ENCODE measurements around the gene PAK4.
"Not testable (repeated sequence)": the region's sequence is repeated elsewhere in the genome, so short reads cannot be mapped to it uniquely, and the experiment has no call there.

The PAK4 gene

DNA sequence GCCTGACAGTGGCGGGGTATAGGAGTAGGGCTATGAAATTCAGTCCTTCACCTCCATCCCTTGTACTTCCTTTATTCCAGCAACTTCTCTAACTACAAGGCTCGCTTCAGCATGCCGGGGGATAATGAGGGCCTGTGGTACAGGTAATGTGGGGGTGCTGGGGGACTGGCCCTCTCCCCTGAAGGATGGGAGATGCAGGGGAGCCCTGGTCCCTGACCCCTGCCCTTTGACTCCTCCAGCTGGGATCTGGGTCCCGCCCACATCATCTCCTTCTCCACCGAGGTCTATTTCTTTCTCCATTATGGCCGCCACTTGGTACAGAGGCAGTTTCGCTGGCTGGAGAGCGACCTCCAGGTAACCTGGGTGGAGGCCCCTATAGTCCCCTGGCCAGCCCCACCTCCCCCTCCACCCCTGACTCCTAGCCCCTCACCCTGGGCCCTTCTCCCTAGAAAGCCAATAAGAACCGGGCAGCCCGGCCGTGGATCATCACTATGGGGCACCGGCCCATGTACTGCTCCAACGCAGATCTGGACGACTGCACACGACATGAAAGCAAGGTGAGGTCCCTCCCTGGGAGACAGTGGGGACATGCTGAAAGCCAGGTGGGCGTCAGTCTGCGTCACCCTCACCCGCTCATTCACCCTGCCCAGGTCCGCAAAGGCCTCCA, 25.0 kb upstream of the PAK4 start:
- no peak for DNase-seq

DNA sequence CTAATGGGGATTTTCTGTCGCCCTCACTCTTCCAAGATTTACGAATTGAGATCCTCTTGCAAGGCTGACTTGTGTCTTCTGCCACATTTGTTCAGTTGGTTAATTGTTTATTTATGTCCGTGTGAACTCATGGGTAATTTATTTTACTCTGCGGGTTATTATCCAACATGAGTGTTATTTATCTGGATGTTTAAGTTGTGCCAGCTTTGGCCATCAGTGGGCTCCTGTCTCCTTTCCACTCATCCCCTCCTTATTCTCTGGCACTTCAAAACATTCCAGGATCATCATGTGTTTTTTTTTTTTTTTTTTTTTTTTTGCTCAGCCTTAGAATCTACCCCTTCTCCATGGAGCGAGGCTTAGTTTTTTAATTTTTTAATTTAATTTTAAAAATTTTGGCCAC, 22.4 kb upstream of the PAK4 start:
- no peak for DNase-seq

- no peak for DNase-seq
These were observed 21.4 kb upstream of the PAK4 start for GRCh38 chr19:39104186-39104596.

GRCh38 chr19:39106194-39106593, 19.4 kb upstream of the PAK4 start:
- no peak for DNase-seq

- DNase-seq = no peak
These were observed 15.9 kb upstream of the PAK4 start for GRCh38 chr19:39109641-39110040.

- DNase-seq = peak; percentile 40
These were observed 15.2 kb upstream of the PAK4 start for GRCh38 chr19:39110263-39110967.

DNA sequence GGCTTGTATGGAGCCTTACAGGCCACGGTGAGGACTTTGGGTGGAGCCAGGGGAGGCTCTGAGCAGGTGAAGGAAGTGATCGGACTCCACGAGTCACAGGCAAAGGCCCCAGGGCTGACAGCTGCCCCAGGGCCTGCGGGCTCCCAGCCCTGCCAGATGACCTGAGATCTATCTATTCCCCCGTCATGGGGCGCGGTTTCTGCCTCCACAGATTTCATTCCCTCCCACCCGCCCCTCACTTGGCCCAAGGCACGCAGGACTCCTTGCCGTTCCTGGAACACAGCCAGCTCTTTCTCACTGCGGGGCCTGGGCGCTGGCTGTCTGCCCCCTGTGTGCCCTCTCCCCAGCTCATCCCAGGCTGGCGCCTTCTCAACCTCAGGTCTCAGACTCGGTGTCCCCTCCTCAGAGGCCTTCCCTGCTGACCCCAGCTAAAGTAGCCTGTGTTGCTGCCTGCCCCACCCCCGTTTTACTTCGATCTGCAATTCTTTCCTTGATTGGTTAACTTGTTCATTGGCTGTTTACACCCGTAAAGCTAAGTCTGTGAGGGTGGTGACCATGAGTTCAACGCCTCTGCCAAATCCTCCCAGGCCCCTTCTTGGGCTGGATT, 13.9 kb upstream of the PAK4 start:
- DNase-seq = no peak

- DNase-seq = no peak
These were observed 13.2 kb upstream of the PAK4 start for GRCh38 chr19:39112338-39112890.

DNA sequence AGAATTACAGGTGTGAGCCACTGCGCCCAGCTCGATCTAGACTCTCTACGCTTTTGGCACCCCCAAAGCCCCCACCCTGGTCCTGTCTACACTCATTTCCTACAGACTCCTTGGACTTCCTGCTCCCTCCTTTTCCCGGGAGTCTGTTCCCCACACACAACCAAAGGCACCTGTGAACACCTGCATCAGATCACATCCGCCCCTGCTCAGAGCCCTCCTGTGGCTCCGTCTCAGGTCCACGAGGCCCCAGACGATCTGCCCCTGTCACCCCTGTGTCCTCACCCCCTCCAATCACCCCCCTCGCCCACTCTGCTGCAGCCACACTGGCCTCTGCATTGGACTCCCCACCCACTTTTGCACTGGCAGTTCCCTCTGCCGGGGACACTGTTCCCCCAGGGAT, 12.4 kb upstream of the PAK4 start:
- DNase-seq = no peak

GRCh38 chr19:39115105-39115847, 10.3 kb upstream of the PAK4 start:
- DNase-seq = no peak

DNA sequence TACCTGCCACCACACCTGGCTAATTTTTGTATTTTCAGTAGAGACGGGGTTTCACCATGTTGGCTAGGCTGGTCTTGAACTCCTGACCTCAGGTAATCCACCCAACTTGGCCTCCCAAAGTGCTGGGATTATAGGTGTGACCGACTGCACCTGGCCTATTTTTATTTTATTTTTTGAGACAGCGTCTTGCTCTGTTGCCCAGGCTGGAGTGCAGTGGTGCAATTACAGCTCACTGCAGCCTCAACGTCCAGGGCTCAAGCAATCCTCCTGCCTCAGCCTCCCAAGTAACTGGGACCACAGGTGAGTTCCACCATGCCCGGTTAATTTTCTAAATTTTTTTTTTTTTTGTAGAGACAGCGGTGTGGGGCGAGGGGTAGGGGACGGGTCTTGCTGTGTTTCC, 8.6 kb upstream of the PAK4 start:
- DNase-seq = not testable (repeated sequence)

DNA sequence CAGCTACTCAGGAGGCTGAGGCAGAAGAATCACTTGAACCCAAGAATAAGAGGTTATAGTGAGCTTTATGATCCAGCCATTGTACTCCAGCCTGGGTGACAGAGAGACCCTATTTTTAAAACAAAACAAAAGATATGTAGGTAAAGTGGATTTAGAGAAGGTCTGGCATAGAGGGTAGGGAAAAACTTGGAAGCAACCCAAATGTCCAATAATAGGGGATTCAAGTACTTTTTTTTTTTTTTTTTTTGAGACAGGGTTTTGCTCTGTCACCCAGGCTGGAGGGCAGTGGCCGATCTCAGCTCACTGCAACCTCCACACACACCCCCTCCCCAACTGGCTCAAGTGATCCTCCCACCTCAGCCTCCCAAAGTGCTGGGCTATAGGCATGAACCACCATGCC, 5.8 kb upstream of the PAK4 start:
- no peak for DNase-seq

DNA sequence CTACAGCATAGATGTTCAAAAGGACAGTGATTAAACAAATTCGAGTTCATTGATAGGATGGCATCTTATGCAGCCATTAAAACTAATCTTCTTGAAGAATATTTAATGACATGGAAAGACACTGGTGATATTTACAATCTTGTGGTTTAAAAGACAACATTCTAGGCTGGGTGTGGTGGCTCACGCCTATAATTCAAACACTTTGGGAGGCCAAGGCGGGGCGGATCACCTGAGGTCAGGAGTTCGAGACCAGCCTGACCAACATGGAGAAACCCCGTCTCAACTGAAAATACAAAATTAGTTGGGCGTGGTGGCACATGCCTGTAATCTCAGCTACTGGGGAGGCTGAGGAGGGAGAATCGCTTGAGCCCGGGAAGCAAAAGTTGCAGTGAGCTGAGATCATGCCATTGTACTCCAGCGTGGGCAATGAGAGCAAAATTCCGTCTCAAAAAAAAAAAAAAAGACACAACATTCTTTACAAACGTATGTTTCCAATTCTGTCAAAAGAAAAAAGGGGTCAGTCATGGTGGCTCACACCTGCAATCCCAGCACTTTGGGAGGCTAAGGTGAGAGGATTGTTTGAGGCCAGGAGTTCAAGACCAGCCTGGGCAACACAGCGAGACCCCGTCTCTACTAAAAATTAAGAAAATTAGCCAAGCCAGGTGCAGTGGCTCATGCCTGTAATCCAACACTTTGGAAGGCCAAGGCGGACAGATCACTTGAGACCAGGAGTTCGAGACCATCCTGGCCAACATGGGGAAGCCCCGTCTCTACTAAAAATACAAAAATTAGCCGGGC, 2.5 kb upstream of the PAK4 start:
- no peak for DNase-seq

DNA sequence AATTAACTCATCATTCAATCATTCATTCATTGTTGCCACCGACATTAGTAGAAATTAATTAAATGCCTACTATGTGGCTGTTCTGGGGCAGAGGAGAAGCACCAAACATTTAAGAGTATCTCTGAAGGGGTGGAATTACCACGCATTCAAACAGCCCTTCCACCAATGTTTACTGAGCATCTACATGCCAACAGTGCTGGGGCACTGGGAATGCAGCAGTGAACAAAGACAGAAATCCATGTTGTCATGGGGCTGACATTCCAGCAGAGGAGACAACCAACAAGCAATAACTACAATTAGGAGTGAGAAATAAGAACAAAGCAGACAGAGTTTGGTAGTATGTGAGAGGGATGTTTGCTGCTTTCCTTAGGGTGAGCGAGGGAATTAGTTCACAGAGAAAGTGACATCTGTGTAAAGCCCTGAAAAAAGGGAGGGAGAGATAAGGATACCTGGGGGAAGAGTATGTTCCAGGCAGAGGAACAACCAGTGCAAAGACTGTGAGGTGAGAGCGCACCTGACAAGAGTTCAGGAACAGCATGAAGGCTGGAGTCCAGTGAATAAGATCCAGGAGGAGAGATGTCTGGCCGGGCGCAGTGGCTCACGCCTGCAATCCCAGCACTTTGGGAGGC, 1.3 kb upstream of the PAK4 start:
- no peak for DNase-seq

DNA sequence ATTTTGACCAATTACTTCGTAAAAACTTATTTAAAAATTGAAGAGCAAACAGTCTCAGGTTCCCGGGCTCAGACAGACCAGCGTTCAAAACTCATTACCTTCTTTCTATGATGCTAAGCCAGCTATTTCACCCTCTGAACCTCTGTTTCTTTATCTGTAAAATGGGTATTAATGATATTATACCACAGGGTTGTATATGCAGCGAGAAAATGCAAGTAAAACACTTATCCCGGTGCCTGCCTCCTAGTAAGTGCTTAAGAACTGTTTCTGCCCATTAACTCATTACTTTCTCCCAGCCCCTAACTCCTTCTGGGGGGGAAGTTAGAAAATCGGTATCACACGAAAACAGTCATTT, 410 bp upstream of the PAK4 start:
- no peak for DNase-seq

GRCh38 chr19:39126312-39127187, 964 bp downstream of the PAK4 start:
- DNase-seq = peak; percentile 21

GRCh38 chr19:39127812-39128515, 2.4 kb downstream of the PAK4 start:
- no peak for DNase-seq

DNA sequence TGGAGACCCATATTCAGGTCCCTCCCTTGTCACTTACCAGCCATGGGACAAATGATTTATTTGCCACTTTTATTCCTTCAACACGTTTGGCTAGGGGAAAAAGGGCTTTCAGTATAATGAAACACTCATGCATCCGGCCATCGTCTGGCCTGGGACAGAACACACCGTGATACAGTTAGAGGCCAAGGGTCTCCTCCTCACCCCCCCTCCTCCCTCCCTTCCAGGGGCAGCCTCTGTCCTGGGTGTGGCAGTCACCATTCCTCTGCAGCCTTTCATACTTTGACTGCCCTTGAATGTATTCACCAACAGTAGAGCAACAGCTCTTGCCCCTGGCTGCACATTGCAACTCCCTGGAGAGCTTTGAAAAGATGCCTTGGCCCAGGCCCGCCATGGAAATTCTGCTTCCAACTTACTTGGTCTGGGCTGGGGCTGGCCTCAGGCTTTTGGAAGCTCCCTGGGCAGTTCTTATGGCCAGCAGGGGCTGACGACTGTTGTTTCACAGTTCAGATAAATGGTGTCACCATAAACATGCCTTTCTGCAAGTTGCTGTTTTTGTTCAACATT, 3.0 kb downstream of the PAK4 start:
- DNase-seq = no peak

DNA sequence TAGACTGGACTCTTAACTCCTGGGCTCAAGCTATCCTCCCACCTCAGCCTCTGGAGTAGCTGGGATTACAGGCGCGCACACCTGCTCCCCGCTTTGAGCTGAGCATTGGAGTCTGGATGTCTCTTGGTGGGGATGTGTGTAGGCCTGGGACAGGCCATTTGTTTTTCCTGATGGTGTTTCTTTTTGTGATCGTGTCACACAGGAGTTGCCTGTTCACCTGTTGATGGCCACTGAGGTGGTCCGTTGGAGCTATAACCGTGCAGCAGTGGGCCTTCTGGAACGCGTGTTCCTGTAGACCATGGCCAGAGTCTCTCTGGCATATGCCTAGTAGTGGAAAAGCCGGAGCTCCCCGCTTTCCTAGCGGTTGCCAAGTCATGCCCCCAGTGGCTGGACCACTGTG, 3.5 kb downstream of the PAK4 start:
- DNase-seq = no peak
